SKM-1 (cell line): Measurements from ENCODE around the gene ZIC3.
"Not testable (repeated sequence)": the region's sequence is repeated elsewhere in the genome, so short reads cannot be mapped to it uniquely, and the experiment has no call there.

Source experiments
- DNase-seq: peaks from one replicate; lab custom pipeline; 2025; ENCODE audit not compliant: unreplicated experiment; lab: John Stamatoyannopoulos, UW

The ZIC3 gene

DNA sequence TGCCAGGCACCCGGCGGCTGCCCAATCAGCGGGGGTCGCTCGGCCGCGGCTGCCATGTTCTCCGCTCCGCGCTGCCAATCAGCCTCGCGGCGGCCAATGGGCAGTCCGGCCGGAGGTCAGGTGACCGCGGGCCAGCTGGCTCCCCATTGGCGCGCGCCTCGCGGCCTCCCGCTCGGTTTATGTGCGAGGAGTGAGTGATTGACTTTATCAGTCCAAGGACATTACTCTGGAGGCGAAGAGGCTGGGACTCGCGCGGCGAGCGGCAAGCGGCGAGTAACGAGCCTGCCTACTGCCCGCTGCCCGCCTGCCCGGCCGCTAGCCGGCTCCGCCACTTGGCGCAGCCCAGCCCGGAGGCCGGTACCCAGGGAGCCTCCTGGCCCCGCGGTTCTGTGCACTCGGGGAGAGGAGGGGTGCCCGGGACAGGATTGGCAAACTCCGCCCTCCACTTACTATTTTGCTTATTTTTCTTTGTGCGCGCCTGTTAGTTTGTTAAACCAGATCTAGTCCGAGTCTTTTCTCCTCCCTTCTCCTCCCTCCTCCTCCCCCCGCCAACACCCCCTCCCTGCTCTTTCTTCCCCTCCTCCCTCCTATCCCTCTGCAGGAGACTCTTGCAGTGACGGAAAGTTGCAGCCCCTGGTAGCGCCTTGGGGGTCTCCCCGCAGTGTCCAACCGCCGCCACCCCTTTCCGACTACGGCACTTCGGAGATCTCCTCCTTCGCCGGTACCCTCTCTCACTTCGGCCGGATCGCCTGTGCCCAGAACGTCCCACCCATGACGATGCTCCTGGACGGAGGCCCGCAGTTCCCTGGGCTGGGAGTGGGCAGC, at the start of gene ZIC3:
Gene ZIC3, plus strand, starts transcription at position 207 of the 825 bp plus-strand sequence. Its CDS starts 565 bp downstream, at position 772.
- DNase-seq = no peak

DNA sequence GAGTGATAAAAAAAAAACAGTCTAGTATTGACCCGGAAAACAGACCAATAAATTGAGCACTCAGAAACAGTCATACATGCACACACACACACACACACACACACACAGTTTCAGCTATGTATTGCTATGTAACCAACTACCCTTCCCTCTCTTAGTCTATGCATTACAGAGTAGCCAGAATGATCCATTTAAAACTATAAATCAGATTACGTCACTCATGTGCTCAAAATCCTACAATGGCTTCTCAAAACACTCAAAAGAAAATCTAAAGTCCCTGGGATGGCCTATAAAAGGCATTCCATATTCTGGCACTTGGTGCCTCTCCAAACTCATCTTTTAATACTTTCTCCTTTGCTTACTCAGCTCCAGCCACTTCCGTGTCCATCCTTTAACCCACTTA, 46.5 kb upstream of the ZIC3 start:
- no peak for DNase-seq

DNA sequence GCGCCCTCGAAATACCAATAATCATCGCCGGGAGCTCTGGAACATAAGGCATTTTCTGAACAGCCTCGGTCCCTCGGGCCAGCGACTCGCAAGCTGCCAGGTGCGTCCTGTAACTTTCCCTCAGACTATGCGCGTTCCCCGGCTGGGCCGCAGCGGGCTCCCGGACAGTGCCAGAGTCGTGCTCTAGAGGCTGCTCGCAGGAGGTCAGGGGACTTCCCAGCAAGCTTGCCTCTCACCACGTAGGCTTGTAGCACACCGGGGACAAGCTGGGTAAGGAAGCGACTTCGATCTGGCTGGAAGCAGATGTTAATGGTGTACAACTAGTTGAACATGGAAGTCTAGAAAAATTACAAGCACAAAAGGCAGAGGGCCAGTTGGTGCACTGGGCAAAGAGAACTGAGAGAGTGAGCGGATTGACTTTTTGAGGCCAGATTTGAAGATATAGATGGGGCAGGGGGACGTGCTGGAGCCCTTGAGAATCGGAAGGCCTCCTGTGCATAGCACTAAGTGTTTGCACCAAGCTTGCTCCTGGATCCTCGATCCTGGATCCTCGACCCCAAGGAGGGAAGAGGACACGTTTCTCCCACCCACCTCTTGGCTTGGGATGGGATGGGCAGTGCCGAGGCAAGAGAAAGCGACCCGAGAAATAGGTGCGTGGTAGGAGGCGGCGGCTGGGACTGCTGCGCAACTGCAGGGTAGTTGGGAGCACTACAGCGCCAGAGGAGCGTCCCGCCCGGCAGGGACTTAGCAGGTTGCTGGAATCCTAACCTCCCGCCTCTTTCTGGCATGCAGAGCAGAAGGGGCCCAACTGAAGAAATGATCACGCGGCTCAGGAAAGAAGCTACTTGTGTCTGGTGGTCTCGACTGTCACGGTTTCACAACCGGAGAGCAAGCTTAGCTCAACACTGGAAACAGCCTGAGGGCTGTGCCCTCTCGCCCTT, 19.9 kb upstream of the ZIC3 start:
- no peak for DNase-seq

DNA sequence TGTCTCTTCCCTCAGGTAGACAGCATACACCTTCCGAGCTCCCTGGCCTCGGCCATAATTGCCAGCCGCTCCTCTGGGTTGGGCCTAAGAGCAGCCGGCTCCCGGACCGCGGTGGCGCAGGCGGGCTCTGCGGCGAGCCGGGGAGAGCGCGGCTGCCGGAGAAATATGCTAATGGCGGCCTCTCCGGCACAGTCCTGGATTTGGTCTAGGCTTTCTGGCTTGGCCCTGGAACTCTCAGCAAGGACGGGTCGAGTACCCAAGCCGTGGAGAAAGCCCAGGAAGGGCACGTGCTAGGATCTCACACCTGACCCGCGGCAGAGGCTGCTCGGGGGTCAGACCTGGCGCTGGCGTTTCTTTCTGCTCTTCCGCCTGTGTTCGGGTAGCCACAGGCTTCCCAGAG, 18.6 kb upstream of the ZIC3 start:
- no peak for DNase-seq

DNA sequence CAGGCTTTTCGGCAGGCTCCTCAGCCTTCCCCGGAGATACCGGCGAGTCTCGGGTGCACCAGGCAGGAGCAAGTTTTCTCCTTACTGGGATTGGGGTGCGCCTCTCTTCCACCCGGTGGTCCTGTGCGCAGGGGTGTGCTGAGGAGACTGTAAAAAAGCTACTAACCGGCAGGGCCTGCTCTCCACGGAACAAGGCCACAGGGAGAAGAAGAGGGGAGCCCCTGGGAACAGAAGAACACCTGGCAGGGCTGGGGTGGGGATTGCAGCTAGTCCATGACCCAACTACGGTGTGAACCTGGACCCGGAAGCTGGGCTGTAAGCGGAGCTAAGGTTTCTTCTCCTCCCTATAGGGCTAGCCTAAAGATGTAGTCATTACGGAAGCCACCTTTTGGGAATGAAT, 17.7 kb upstream of the ZIC3 start:
- no peak for DNase-seq

DNA sequence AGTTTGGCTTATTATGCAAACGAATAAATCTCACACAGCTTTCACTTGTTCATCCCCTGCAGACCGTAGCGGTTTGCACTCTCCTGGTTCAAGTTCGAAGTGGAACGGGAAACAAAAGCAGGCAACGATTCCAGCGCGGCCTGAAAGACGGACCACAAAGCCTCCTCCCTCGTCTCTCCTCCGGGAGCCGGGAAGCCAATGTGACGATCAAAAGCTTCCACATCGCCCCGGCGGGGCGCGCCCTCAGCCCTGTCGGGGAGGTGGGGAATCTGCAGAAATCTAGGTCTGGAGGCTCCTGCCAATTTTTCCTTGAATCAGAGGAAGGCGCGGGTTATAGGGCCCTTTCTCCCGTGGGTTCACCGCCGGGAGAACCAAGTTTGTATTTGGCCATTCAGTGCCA, 16.9 kb upstream of the ZIC3 start:
- no peak for DNase-seq

DNA sequence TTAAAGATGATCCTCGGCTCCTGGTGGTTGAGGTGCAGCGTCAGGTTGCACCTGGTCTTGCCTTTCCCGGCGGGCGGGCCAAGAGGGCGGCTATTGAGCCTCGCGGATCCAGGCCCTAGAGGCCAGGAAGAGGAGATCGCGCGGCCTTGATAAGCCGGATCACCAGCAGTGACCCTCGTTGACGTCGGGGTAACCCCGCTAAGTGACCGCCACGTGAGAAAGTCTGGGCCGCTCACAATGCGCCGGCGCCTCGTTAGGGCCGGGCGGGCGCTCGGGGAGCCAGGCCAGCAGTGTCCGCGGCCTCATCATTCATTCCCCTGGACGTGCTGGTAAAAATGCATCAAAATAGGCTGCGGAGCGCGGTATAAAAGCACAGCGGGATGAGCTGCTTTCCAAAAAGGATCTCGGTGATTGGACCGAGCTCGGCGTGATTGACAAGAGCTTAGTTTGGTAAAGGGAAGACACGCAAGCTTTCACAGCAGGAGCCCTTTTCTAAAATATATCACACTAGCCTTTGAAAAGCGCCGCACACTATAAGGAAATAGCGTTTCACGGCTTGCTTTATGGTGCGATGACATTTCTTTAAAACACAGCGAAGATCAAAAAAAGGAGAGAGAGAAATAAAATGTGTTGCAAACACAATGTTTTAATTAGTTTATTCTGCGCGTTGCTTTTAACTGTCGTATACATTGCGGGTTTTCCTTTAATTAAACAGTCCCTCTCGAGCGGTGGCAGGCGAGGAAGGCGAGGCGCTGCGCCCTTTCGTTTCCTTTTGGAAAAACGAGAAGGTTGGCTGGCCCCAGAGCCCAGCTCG, 15.9 kb upstream of the ZIC3 start:
- DNase-seq = no peak

DNA sequence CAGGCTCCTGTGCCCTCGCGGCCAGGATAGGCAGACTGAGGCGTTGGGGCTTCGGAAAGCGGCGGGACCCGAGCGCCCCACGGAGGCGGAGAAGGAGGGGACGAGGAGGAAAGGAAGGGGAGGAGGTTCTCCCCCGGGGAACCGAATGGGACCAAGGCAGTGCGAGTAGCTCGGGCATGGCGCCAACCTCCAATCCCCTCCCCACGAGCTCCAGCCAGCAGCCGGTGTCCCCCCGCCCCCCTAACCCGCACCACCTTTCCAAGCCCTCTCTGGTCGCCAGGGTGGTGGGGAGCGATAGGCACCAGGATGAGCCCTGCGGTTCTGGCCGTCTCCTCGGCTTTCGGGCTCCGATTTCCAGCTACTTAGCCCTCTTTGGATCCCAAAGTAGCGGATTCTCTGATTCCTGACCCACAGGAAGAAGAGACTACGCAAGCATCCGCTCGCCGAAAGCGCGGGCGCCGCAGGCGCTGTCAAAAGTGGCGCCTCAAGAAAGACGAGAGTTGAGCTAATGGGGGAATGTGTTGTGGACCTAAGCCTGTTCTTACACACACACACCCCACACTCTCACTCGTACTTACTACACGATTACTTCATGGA, 15.2 kb upstream of the ZIC3 start:
- no peak for DNase-seq

DNA sequence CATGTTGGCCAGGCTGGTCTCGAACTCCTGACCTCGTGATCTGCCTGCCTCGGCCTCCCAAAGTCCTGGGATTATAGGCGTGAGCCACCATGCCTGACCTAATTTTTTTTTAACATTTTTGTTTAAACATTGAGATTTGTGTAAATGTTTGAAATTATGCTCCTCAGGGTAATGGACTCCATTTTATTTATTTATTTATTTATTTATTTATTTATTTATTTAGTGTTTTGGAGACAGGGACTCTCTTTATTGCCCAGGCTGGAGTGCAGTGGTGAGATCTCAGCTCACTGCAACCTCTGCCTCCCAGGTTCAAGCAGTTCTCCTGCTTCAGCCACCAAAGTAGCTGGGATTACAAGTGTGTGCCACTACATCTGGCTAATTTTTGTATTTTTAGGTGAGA, 13.8 kb upstream of the ZIC3 start:
- not testable (repeated sequence) for DNase-seq

DNA sequence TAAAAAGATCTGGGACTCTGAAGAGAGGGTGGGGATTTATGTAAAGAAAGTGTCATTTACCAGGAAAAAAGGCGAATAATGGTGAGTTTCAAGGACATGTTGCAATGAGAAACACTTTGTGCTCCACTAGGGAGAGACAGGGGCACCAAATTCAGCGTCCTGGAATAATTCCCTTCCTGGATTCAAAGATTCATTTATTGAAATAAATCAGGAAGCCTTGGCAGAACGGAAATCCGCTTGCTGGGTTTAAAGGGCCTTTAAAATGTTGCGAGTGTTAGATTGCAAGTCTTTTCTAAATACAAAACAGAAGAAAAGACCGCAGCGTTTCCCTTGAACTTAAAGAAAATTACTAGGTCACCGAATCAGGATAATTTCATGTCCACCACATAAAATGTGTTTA, 3.8 kb upstream of the ZIC3 start:
- no peak for DNase-seq

DNA sequence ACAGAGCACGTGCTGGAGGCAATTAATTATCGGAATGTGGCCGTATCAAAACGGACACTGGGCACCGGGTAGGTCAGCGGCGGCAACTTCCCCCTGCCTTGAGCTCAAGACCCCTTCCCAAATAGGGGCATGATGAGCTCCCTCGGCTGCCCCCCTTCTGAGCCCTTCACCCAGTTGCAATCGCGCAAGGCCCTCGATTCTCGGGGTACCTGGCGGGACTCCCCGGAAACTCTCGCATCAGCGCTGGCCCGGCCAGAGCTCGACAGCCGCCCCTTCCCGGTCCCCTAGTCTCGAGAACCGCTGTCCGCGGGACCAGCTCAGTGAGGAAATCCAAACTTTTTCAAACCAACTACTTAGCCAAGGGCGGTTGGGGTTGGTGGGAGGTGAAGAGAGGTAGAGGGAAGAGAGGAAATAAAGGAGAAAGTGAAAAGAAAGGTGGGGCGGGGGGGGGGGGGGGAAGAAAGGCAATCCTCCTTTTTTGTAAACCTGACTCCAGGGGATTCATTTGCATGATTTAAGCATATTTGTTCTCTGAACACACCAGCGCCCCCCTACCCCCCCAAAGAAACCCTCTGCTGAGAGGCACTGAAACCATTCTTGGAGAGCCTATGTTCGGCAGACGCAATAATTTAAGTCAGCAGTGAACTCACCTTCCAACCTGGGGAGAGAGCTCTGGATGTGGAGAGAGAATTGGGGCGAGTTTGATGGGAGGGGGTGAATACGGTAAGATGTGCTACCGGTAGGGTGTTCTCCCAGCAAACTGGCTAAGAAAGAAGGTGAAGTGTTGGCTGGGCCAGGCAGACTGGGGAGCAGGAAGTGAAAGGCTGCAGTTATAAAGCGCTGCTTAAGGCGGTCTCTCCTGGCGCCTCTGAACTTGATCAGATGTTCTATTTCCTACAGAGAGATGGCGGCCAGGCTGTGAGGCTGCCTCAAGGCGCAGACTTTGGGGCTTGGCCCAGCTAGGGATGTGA, 2.0 kb upstream of the ZIC3 start:
- DNase-seq = no peak

DNA sequence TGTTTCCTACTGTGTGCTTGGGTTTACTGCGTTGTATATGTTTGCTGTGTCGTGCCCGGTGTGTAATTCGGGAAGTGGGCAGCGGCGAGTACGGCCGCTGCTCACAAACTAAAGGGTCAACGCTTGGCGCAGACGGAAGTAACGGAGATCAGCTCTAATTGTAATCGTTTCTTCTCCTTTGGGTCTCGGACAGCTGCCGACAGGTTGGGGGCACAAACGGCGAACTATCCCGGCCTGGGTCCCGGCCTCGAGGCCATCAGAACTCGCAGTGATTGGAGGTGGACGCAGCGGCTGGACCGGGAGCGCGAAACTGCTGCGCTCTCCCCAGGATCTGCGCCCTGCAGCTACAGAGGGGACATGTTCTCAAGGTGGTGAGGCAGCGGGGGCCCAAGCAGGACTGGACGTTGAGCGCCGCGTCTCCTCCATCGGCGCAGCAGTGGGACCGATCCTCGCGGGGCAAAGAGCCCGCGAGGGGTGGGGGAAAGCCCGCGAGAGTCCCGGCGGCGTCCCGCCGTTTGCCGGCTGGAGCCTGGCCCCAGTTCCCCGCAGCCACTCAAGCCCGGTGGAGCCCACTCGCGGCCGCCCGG, 516 bp upstream of the ZIC3 start:
- no peak for DNase-seq

DNA sequence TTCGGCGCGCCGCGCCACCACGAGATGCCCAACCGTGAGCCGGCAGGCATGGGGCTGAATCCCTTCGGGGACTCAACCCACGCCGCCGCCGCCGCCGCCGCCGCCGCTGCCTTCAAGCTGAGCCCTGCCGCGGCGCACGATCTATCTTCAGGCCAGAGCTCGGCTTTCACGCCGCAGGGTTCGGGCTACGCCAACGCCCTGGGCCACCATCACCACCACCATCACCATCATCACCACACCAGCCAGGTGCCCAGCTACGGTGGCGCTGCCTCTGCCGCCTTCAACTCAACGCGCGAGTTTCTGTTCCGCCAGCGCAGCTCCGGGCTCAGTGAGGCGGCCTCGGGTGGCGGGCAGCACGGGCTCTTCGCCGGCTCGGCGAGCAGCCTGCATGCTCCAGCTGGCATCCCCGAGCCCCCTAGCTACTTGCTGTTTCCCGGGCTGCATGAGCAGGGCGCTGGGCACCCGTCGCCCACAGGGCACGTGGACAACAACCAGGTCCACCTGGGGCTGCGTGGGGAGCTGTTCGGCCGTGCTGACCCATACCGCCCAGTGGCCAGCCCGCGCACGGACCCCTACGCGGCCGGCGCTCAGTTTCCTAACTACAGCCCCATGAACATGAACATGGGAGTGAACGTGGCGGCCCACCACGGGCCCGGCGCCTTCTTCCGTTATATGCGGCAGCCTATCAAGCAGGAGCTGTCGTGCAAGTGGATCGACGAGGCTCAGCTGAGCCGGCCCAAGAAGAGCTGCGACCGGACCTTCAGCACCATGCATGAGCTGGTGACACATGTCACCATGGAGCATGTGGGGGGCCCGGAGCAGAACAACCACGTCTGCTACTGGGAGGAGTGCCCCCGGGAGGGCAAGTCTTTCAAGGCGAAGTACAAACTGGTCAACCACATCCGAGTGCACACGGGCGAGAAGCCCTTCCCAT, 1.1 kb downstream of the ZIC3 start:
- DNase-seq = no peak

DNA sequence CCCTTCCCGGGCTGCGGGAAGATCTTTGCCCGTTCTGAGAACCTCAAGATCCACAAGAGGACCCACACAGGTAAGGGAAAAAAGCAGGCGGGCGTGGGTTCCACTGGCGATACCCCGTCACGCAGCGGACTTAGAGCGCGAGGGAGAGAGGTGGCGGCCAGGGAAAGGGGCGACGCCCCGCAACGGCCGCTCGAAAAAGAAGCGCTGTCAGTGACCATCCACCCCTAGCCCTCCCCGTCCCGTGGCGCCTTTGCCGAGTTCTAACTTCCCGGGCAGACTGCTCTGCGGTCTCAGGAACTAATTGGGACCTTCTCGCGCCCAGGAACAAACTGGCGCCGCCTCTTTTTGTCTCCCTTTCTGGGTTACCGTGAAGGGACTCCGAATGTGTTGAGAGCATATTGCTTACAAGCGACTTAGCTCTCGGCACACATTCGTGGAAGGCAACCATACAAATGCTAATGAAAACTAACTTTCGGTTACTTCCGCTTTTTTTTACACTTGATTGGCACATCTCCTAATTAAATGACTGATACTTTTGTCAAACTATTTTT, 1.8 kb downstream of the ZIC3 start:
- DNase-seq = no peak

DNA sequence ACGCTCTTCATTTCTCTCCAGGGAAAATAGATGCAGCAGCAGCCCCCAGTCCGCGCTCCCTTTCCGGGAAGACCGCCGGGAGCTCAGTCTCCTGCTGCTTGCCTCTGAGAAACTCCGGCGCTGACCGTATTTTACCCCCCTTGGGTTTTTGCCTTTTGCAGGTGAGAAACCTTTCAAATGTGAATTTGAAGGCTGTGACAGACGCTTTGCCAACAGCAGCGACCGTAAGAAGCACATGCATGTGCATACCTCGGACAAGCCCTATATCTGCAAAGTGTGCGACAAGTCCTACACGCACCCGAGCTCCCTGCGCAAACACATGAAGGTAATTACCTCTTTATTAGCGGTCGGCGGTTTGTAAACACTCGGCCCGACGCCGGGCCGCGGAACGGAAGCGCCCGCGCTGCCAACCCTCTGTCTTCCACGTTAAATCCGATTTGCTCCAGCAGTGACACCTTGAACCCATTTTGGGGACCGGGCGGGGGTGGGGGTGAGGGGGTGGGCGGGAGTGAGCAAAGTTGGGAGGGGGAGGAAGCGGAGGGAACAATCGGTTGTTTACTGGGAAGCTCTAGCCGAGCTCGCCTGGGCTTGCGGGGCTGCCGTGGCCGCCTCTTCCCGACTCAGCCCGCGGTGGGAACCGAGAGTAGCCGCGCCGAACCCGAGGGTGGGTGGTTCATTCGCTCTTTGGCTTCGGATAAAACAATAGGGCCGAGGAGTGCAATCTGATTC, 3.0 kb downstream of the ZIC3 start:
- no peak for DNase-seq

DNA sequence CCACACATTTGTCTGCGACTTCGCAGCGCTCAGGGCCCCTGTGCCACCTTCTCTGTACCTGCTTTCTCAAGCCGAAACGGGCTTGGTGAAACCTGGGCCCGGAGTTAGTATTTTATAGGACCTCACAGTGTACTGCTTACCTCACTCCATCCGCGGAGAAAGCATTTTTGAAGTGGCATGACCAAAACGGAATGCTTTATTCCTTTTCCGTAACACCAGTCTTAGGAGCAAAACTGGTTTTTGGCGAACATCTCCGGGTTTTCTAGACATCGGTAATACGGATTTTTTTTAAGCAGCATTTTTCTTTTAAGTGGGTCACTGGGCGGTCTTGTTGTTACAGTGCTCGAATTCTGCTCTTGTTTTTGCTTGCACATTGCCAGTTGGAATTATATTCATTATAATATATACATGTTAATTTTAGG, 3.6 kb downstream of the ZIC3 start:
- no peak for DNase-seq
